IMR-90 (cell line): ENCODE data around the gene NME1. TPM values are rescaled to one million over a fixed set of nuclear protein-coding genes. Genes with fewer than 3 reads are reported as not detected.

Source experiments
- ATAC-seq: fragments of 200-7000 bp; cut with Tn5 transposase; 2 replicates; pipeline ENCODE4 v1.9.1; 2020; ENCODE audit warnings: low read depth, mild to moderate bottlenecking, moderate library complexity
- BruUV-seq: library from RNA; stranded (reverse); fragments of 400-500 nt; replicated peaks from 2 replicates; lab custom pipeline; 2021; lab: Mats Ljungman, UMichigan
- CTCF ChIA-PET: fragments of 300-600 bp; formaldehyde crosslinking; extraction: SDS; loops from one replicate; lab custom pipeline; 2021; ENCODE audit warnings: antibody characterized with exemption; lab: Yijun Ruan, JAX
- POLR2A ChIA-PET: fragments of 300-600 bp; sonication (Branson Sonifier 250); formaldehyde crosslinking; loops from one replicate; lab custom pipeline; 2022; ENCODE audit warnings: antibody characterized with exemption; ENCODE audit not compliant: unreplicated experiment; lab: Charles Lee
- DNase-seq: peaks from one replicate; pipeline ENCODE4 v3.0.0; 2013
- H2AFZ ChIP-seq: replicated peaks from 2 replicates; pipeline ENCODE3; 2013; ENCODE audit warnings: low read length, mild to moderate bottlenecking; ENCODE audit not compliant: poor library complexity
- H2AK5ac ChIP-seq: 2 replicates; pipeline ENCODE4 v1.6.1; 2013; ENCODE audit warnings: low read depth, low read length, inconsistent platforms
- H2AK9ac ChIP-seq: replicated peaks from 2 replicates; pipeline ENCODE3; 2013; ENCODE audit warnings: mild to moderate bottlenecking, low read depth, low read length, moderate library complexity; ENCODE audit not compliant: poor library complexity
- H2BK120ac ChIP-seq: 2 replicates; pipeline ENCODE4 v1.6.1; 2013; ENCODE audit warnings: low read depth, low read length, inconsistent platforms
- H2BK15ac ChIP-seq: 3 replicates; pipeline ENCODE4 v1.6.1; 2013; ENCODE audit warnings: low read depth, low read length, inconsistent platforms
- H2BK20ac ChIP-seq: 2 replicates; pipeline ENCODE4 v1.6.1; 2013; ENCODE audit warnings: low read depth, mild to moderate bottlenecking, inconsistent platforms, low read length, moderate library complexity
- H2BK5ac ChIP-seq: 2 replicates; pipeline ENCODE4 v1.6.1; 2013; ENCODE audit warnings: mild to moderate bottlenecking, low read depth, low read length, inconsistent platforms; ENCODE audit not compliant: poor library complexity, severe bottlenecking
- H3K14ac ChIP-seq: replicated peaks from 2 replicates; pipeline ENCODE4 v1.6.1; 2013; ENCODE audit warnings: low read depth, low read length, inconsistent platforms
- H3K18ac ChIP-seq: 2 replicates; pipeline ENCODE4 v1.6.1; 2013; ENCODE audit warnings: low read depth, low read length, control low read depth
- H3K23ac ChIP-seq: 2 replicates; pipeline ENCODE4 v1.6.1; 2013; ENCODE audit warnings: low read depth, low read length, inconsistent platforms
- H3K27ac ChIP-seq: 2 replicates; pipeline ENCODE4 v1.5.1; 2013; ENCODE audit warnings: mild to moderate bottlenecking, control low read depth, low read length; ENCODE audit not compliant: insufficient read depth
- H3K27me3 ChIP-seq: 2 replicates; pipeline ENCODE4 v1.6.1; 2013; ENCODE audit warnings: low read length; ENCODE audit not compliant: control insufficient read depth, insufficient read depth
- H3K36me3 ChIP-seq: 2 replicates; pipeline ENCODE4 v1.6.1; 2013; ENCODE audit warnings: low read length, mixed read lengths; ENCODE audit not compliant: control insufficient read depth, insufficient read depth
- H3K4ac ChIP-seq: 2 replicates; pipeline ENCODE4 v1.6.1; 2013; ENCODE audit warnings: low read depth, low read length, inconsistent platforms
- H3K4me1 ChIP-seq: 2 replicates; pipeline ENCODE4 v1.6.1; 2013; ENCODE audit warnings: low read length, mixed read lengths; ENCODE audit not compliant: control insufficient read depth, insufficient read depth
- H3K4me2 ChIP-seq: 2 replicates; pipeline ENCODE4 v1.6.1; 2013; ENCODE audit warnings: low read depth, mild to moderate bottlenecking, control low read depth, low read length, moderate library complexity
- H3K4me3 ChIP-seq: 2 replicates; pipeline ENCODE4 v1.5.1; 2013; ENCODE audit warnings: low read depth, mild to moderate bottlenecking, control low read depth, low read length, moderate library complexity; ENCODE audit not compliant: insufficient read depth
- H3K56ac ChIP-seq: 2 replicates; pipeline ENCODE4 v1.6.1; 2013; ENCODE audit warnings: low read length, inconsistent platforms; ENCODE audit not compliant: insufficient read depth; ENCODE audit errors: extremely low read depth
- H3K79me1 ChIP-seq, 2 experiments: 2 replicates each; pipeline ENCODE4 v1.6.1; 2013; ENCODE audit warnings: low read length in 2 of 2, inconsistent platforms in 1 of 2, low read depth in 1 of 2
- H3K9ac ChIP-seq: 2 replicates; pipeline ENCODE4 v1.6.1; 2013; ENCODE audit warnings: low read depth, low read length, control low read depth
- H3K9me1 ChIP-seq: 2 replicates; pipeline ENCODE4 v1.6.1; 2013; ENCODE audit warnings: low read length, inconsistent platforms; ENCODE audit not compliant: insufficient read depth
- H3K9me3 ChIP-seq: 2 replicates; pipeline ENCODE4 v1.6.1; 2013; ENCODE audit warnings: low read length; ENCODE audit not compliant: control insufficient read depth, insufficient read depth
- H4K20me1 ChIP-seq: 2 replicates; pipeline ENCODE4 v1.6.1; 2013; ENCODE audit warnings: low read length, inconsistent platforms; ENCODE audit not compliant: insufficient read depth
- H4K5ac ChIP-seq: 2 replicates; pipeline ENCODE4 v1.6.1; 2013; ENCODE audit warnings: mild to moderate bottlenecking, low read depth, low read length, control low read depth
- H4K8ac ChIP-seq, 2 experiments: 2 replicates each; pipeline ENCODE4 v1.6.1; 2013; ENCODE audit warnings: low read depth in 2 of 2, low read length in 2 of 2, control low read depth in 1 of 2, inconsistent platforms in 1 of 2
- H4K91ac ChIP-seq: 2 replicates; pipeline ENCODE4 v1.6.1; 2013; ENCODE audit warnings: low read depth, low read length, inconsistent platforms; ENCODE audit not compliant: insufficient read depth
- MAZ ChIP-seq: IDR thresholded peaks from 2 replicates; pipeline ENCODE4 v1.6.1; 2012; ENCODE audit warnings: low read depth, mild to moderate bottlenecking, low read length, improper control_type of control experiment, moderate library complexity, borderline replicate concordance
- WGBS, 2 experiments: methylation state at CpG; one replicate each; pipeline versions ENCODE4 v1.1.5 to v1.1.7; 2013; ENCODE audit warnings: missing lambda C conversion rate in 2 of 2; ENCODE audit not compliant: insufficient read length in 1 of 2; ENCODE audit errors: extremely low coverage in 2 of 2; 5-methylcytosine and 5-hydroxymethylcytosine counted together
- dilution Hi-C: fragments of 300-500 bp; cut with HindIII; formaldehyde crosslinking; loops from one replicate; pipeline ENCODE4 v1.14.3; 2018; ENCODE audit warnings: low sequenced_read_pairs; ENCODE audit not compliant: unreplicated experiment
- in situ Hi-C: fragments of 300-500 bp; cut with MboI; formaldehyde crosslinking; loops from 3 replicates; pipeline ENCODE4 v1.14.3; 2019; ENCODE audit warnings: low sequenced_read_pairs, inconsistent platforms, mixed read lengths
- intact Hi-C: fragments of 100-400 bp; cut with micrococcal nuclease; formaldehyde crosslinking; loops from 2 replicates; pipeline ENCODE4 v1.10.0; 2022
- polyA plus RNA-seq, 3 experiments: library from polyadenylated mRNA; depleted of rRNA; stranded (reverse); fragments of >200 nt; gene quantifications; 2 replicates each; pipeline ENCODE4 v1.2.3, GENCODE V29; 2012; ENCODE audit warnings: low replicate concordance in 1 of 3
- total RNA-seq: library from RNA; depleted of rRNA; stranded (reverse); fragments of >200 nt; gene quantifications from 2 replicates; pipeline ENCODE4 v1.2.3, GENCODE V29; 2012

Gene NME1
- total and polyA plus RNA-seq, 2 of the 4 experiments (the other 2 are of a cell fraction), result 311 to 312 TPM

- H3K9ac ChIP-seq, result no peak overlapping the region
- no peak overlapping the region for H2AK9ac ChIP-seq
- no peak overlapping the region for H2AFZ ChIP-seq
- H3K9me3 ChIP-seq, result no peaks in the 10 kb centered on the region
- no TSS peak for BruUV-seq
- POLR2A ChIA-PET, result no interaction called here
- H2BK5ac ChIP-seq, result no peak overlapping the region
- no peak overlapping the region for H2BK120ac ChIP-seq
- dilution Hi-C loops, result no loop called here
- H3K4me3 ChIP-seq, result no peak overlapping the region
- no peak overlapping the region for H4K8ac ChIP-seq
- no peak overlapping the region for H2BK15ac ChIP-seq
- no peak overlapping the region for H3K4me2 ChIP-seq
- no peaks in the 10 kb centered on the region for H3K27me3 ChIP-seq
- CTCF ChIA-PET, result interaction anchor here (1.0 kb wide), 1 partner anchor 28 kb away, joined by 3 read pairs; the partner anchor contains the start of gene NME1
- no peak overlapping the region for H2BK20ac ChIP-seq
- H3K4ac ChIP-seq, result no peak overlapping the region
- no peaks in the 10 kb centered on the region for H3K36me3 ChIP-seq
- H3K56ac ChIP-seq, result no peak overlapping the region
- H3K18ac ChIP-seq, result no peak overlapping the region
- no peak overlapping the region for H3K14ac ChIP-seq
- H2AK5ac ChIP-seq, result no peak overlapping the region
- no peak overlapping the region for H3K27ac ChIP-seq
- intact Hi-C loops, result no loop called here
- ATAC-seq (no peak), DNase-seq (no peak)
- in situ Hi-C loops, result no loop called here
- no peak overlapping the region for H3K23ac ChIP-seq
- WGBS, 2 experiments, result no CpG with 5 or more reads among the region's 5 CpGs
- H3K9me1 ChIP-seq, result peaks cover 10% of the 10 kb centered on the region
- H3K79me1 ChIP-seq, result peaks cover under 1 to 4% of the 10 kb centered on the region in 2 experiments; a peak in 3 of 4 replicates
- TF ChIP-seq MAZ, result no peak
- H3K4me1 ChIP-seq, result peaks cover 2% of the 10 kb centered on the region; the same call in 1 of the 2 replicates
- H4K5ac ChIP-seq, result no peak overlapping the region
- H4K20me1 ChIP-seq, result peaks cover 6% of the 10 kb centered on the region
- no peak overlapping the region for H4K91ac ChIP-seq
Observed at GRCh38 chr17:51124640-51125503, 28.5 kb upstream of the NME1 start.
